Tibial nerve (tissue), 4 donors: ENCODE results near the gene MAN2A2. TPM values are rescaled to one million over a fixed set of nuclear protein-coding genes. Genes with fewer than 3 reads are reported as not detected.

ENCODE experiments used
- DNase-seq, 2 donors: peaks; one replicate each; pipeline ENCODE4 v3.0.0-alpha.2; 2019; ENCODE audit warnings: low spot score in 2 of 2
- H3K27ac ChIP-seq, 4 donors: fragments of 200-600 bp; sonication (generic) in 3 of 4; one replicate each; pipeline ENCODE4 v1.5.1; 2017 to 2019; ENCODE audit warnings: mild to moderate bottlenecking in 1 of 4
- H3K27me3 ChIP-seq, 2 donors: fragments of 200-600 bp; sonication (generic) in 1 of 2; one replicate each; pipeline versions ENCODE4 v1.5.1 to v1.6.0; 2017 to 2019
- H3K36me3 ChIP-seq, 3 donors: fragments of 200-600 bp; sonication (generic); one replicate each; pipeline ENCODE4 v1.5.1; 2018 to 2019
- H3K4me1 ChIP-seq, 4 donors: fragments of 200-600 bp; sonication (generic) in 3 of 4; one replicate each; pipeline ENCODE4 v1.5.1; 2017 to 2019
- H3K4me3 ChIP-seq, 4 donors: fragments of 200-600 bp; sonication (generic) in 3 of 4; one replicate each; pipeline ENCODE4 v1.5.1; 2017 to 2019; ENCODE audit warnings: mild to moderate bottlenecking in 1 of 4, moderate library complexity in 1 of 4
- H3K9me3 ChIP-seq, 4 donors: fragments of 200-600 bp; sonication (generic) in 3 of 4; one replicate each; pipeline ENCODE4 v1.5.1; 2017 to 2019
- CTCF ChIP-seq, 5 experiments: fragments of 200-600 bp in 3 of 5; fragments of 450-650 bp in 2 of 5; sonication (generic) in 3 of 5; IDR thresholded peaks; one replicate each; pipeline ENCODE4 v1.5.1; 2016 to 2019; ENCODE audit warnings: antibody characterized with exemption in 5 of 5, mild to moderate bottlenecking in 3 of 5, moderate library complexity in 2 of 5
- EP300 ChIP-seq, 2 donors: sonication (generic); formaldehyde crosslinking; IDR thresholded peaks; one replicate each; pipeline ENCODE4 v1.6.1; 2017; ENCODE audit warnings: antibody characterized with exemption in 2 of 2, mild to moderate bottlenecking in 1 of 2
- POLR2A ChIP-seq, 2 donors: fragments of 450-650 bp; IDR thresholded peaks; one replicate each; pipeline ENCODE4 v1.6.1; 2017; ENCODE audit warnings: antibody characterized with exemption in 2 of 2, mild to moderate bottlenecking in 2 of 2, moderate library complexity in 2 of 2
- WGBS, 2 donors: methylation state at CpG; one replicate each; pipeline ENCODE4 v1.1.5; 2018; 5-methylcytosine and 5-hydroxymethylcytosine counted together
- total RNA-seq, 4 donors: library from RNA; depleted of rRNA; stranded (reverse); fragments of >200 nt; gene quantifications; one replicate each; pipeline ENCODE4 v1.1.0, GENCODE V29; 2016

The MAN2A2 gene
- total RNA-seq, 4 donors from 2014 or later: 83.5 to 178 (median 128) TPM

- 8 to 10% methylated on average over 44 of the region's 56 CpGs for WGBS, 2 donors
- Histone ChIP-seq H3K4me1 (peaks cover 0 to 56% (median 24%) of the 10 kb centered on the region in 4 donors), H3K4me3 (peak overlapping the region; percentile 44 to 71 (median 67)), H3K36me3 (peaks cover 0 to 43% (median 5%) of the 10 kb centered on the region in 3 donors), H3K9me3 (no peaks in the 10 kb centered on the region), H3K27me3 (no peaks in the 10 kb centered on the region), H3K27ac (peak overlapping the region; percentile 10 to 82 (median 78))
- peak; percentile 63 to 76 for DNase-seq
- TF ChIP-seq EP300 (IDR thresholded peaks at IDR 0.05): no peak
- TF ChIP-seq CTCF (IDR thresholded peaks at IDR 0.05): peak; percentile 94 to 97 (median 95)
Observed at GRCh38 chr15:90956274-90957030, 53.4 kb downstream of the MAN2A2 start.

DNA sequence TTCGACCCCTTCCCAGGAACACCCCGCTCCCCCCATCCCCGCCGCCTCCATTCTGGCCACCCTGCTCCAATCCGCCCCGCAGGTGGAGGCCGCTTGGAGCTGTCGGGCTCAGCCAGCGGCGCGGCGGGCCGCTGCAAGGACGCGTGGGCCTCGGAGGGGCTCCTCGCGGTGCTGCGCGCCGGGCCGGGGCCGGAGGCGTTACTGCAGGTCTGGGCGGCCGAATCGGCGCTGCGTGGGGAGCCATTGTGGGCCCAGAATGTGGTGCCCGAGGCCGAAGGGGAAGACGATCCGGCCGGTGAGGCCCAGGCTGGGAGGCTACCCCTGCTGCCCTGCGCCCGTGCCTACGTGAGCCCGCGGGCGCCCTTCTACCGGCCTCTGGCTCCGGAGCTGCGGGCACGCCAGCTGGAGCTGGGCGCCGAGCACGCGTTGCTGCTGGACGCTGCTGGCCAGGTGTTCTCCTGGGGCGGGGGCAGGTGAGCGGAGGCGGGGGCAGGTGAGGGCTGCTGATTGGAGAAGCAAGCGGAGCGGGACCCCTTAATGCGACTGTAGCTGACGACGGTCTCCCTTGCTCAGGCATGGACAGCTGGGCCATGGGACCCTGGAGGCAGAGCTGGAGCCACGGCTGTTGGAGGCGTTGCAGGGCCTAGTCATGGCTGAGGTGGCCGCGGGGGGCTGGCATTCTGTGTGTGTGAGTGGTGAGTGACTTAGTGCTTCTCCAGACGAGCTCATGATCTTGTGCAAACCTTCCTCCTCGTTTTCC is 54.1 kb downstream of the MAN2A2 start:
- TF ChIP-seq POLR2A (IDR thresholded peaks at IDR 0.05) (no peak), CTCF (IDR thresholded peaks at IDR 0.05) (no peak), EP300 (IDR thresholded peaks at IDR 0.05) (no peak)
- peaks cover 0 to 43% (median 5%) of the 10 kb centered on the region in 3 donors for H3K36me3 ChIP-seq
- no peaks in the 10 kb centered on the region for H3K27me3 ChIP-seq
- H3K27ac ChIP-seq: peak overlapping the region; percentile 10 to 82 (median 78)
- 22 to 35% methylated on average over 22 to 25 of the region's 63 CpGs for WGBS, 2 donors
- peak overlapping the region; percentile 44 to 71 (median 67) for H3K4me3 ChIP-seq
- H3K9me3 ChIP-seq: no peaks in the 10 kb centered on the region
- no peak for DNase-seq
- peaks cover 0 to 56% (median 24%) of the 10 kb centered on the region in 4 donors for H3K4me1 ChIP-seq

- Histone ChIP-seq H3K4me1 (peaks cover 0 to 56% (median 24%) of the 10 kb centered on the region in 4 donors), H3K27ac (peak overlapping the region in 3 of 4 donors; percentile 19 to 82 (median 75)), H3K27me3 (no peaks in the 10 kb centered on the region), H3K4me3 (peak overlapping the region in 2 of 4 donors; percentile 63 to 71), H3K9me3 (no peaks in the 10 kb centered on the region), H3K36me3 (peaks cover 0 to 43% (median 2%) of the 10 kb centered on the region in 3 donors)
- TF ChIP-seq POLR2A (IDR thresholded peaks at IDR 0.05): no peak
- TF ChIP-seq EP300 (IDR thresholded peaks at IDR 0.05): no peak
- TF ChIP-seq CTCF (IDR thresholded peaks at IDR 0.05): no peak
- DNase-seq: no peak
- 55 to 57% methylated on average over 6 of the region's 6 CpGs for WGBS, 2 donors
Observed at GRCh38 chr15:90957791-90958190, 54.7 kb downstream of the MAN2A2 start.

GRCh38 chr15:90959028-90959595 is 56.0 kb downstream of the MAN2A2 start:
- H3K4me1 ChIP-seq: peaks cover 0 to 56% (median 24%) of the 10 kb centered on the region in 4 donors
- no peaks in the 10 kb centered on the region for H3K9me3 ChIP-seq
- peak overlapping the region in 3 of 4 donors; percentile 41 to 82 (median 58) for H3K27ac ChIP-seq

More at GRCh38 chr15:90959028-90959595, 56.0 kb downstream of the MAN2A2 start:
- TF ChIP-seq POLR2A (IDR thresholded peaks at IDR 0.05) (no peak), EP300 (IDR thresholded peaks at IDR 0.05) (no peak), CTCF (IDR thresholded peaks at IDR 0.05) (no peak)
- peaks cover 0 to 42% (median 0%) of the 10 kb centered on the region in 3 donors for H3K36me3 ChIP-seq
- no peak for DNase-seq
- 25 to 36% methylated on average over 8 of the region's 8 CpGs for WGBS, 2 donors
- H3K4me3 ChIP-seq: no peak overlapping the region
- H3K27me3 ChIP-seq: no peaks in the 10 kb centered on the region
